Esophagus (tissue), 2 donors: ENCODE results near the gene COL18A1. TPM values are rescaled to one million over a fixed set of nuclear protein-coding genes. Genes with fewer than 3 reads are reported as not detected.

Source experiments
- H3K27ac ChIP-seq, 2 donors: one replicate each; pipeline ENCODE4 v1.5.1; 2013; ENCODE audit warnings: low read depth in 2 of 2, mild to moderate bottlenecking in 2 of 2, inconsistent platforms in 1 of 2, low read length in 1 of 2, moderate library complexity in 1 of 2
- H3K27me3 ChIP-seq, 2 donors: one replicate each; pipeline ENCODE4 v1.6.1; 2013; ENCODE audit warnings: low read length in 2 of 2, control low read depth in 1 of 2, mild to moderate bottlenecking in 1 of 2; ENCODE audit not compliant: insufficient read depth in 2 of 2, control insufficient read depth in 1 of 2
- H3K36me3 ChIP-seq, 2 donors: one replicate each; pipeline ENCODE4 v1.6.1; 2013; ENCODE audit warnings: low read length in 1 of 2; ENCODE audit not compliant: control insufficient read depth in 2 of 2, insufficient read depth in 2 of 2
- H3K4me1 ChIP-seq, 2 donors: one replicate each; pipeline ENCODE4 v1.6.1; 2013; ENCODE audit warnings: low read length in 1 of 2; ENCODE audit not compliant: control insufficient read depth in 2 of 2, insufficient read depth in 2 of 2
- H3K4me3 ChIP-seq, 2 donors: one replicate each; pipeline ENCODE4 v1.5.1; 2013; ENCODE audit warnings: low read length in 2 of 2, mild to moderate bottlenecking in 2 of 2, low read depth in 1 of 2, moderate library complexity in 1 of 2
- H3K9me3 ChIP-seq, 2 donors: one replicate each; pipeline ENCODE4 v1.6.1; 2013; ENCODE audit warnings: mild to moderate bottlenecking in 2 of 2, low read depth in 1 of 2, low read length in 1 of 2, moderate library complexity in 1 of 2; ENCODE audit not compliant: control insufficient read depth in 2 of 2, insufficient read depth in 1 of 2
- WGBS, 2 donors: extraction: QIAGEN DNeasy Blood & Tissue Kit; methylation state at CpG; one replicate each; pipeline ENCODE4 v1.1.7; 2013; 5-methylcytosine and 5-hydroxymethylcytosine counted together
- polyA plus RNA-seq, 2 donors: library from polyadenylated mRNA; stranded (reverse); fragments of 200-250 nt; gene quantifications; one replicate each; pipeline ENCODE4 v1.2.3, GENCODE V29; 2013
- donor health status: healthy with polysubstance abuse.
- donor health status: Bipolar disorder and iron deficiency.

Gene COL18A1
- polyA plus RNA-seq, 2 donors = 29.7 to 29.9 TPM

GRCh38 chr21:45491056-45491455 is 86.1 kb downstream of the COL18A1 start:
- Histone ChIP-seq H3K27me3 (no peaks in the 10 kb centered on the region), H3K4me1 (no peaks in the 10 kb centered on the region), H3K9me3 (no peaks in the 10 kb centered on the region), H3K27ac (no peak overlapping the region), H3K36me3 (peaks cover 0 to 3% of the 10 kb centered on the region in 2 donors), H3K4me3 (no peak overlapping the region)
- 86 to 87% methylated on average over 20 of the region's 20 CpGs for WGBS, 2 donors

- no peaks in the 10 kb centered on the region for H3K27me3 ChIP-seq
- H3K4me1 ChIP-seq = no peaks in the 10 kb centered on the region
- no peak overlapping the region for H3K4me3 ChIP-seq
- WGBS, 2 donors = 84 to 87% methylated on average over 9 of the region's 9 CpGs
- no peak overlapping the region for H3K27ac ChIP-seq
- no peaks in the 10 kb centered on the region for H3K9me3 ChIP-seq
- H3K36me3 ChIP-seq = peaks cover 0 to 6% of the 10 kb centered on the region in 2 donors
Observed at GRCh38 chr21:45491623-45492022, 86.7 kb downstream of the COL18A1 start.

GRCh38 chr21:45492765-45493164 is 87.8 kb downstream of the COL18A1 start:
- no peak overlapping the region for H3K27ac ChIP-seq
- 90 to 92% methylated on average over 20 of the region's 20 CpGs for WGBS, 2 donors
- no peak overlapping the region for H3K4me3 ChIP-seq
- H3K36me3 ChIP-seq = peaks cover 0 to 10% of the 10 kb centered on the region in 2 donors
- no peaks in the 10 kb centered on the region for H3K4me1 ChIP-seq
- H3K9me3 ChIP-seq = no peaks in the 10 kb centered on the region
- H3K27me3 ChIP-seq = no peaks in the 10 kb centered on the region

- H3K36me3 ChIP-seq = peaks cover 0 to 12% of the 10 kb centered on the region in 2 donors
- H3K4me1 ChIP-seq = no peaks in the 10 kb centered on the region
- WGBS, 2 donors = 92% methylated on average over 21 of the region's 21 CpGs
- no peak overlapping the region for H3K27ac ChIP-seq
- H3K9me3 ChIP-seq = no peaks in the 10 kb centered on the region
- H3K27me3 ChIP-seq = no peaks in the 10 kb centered on the region
- H3K4me3 ChIP-seq = no peak overlapping the region
Observed at GRCh38 chr21:45493401-45494001, 88.5 kb downstream of the COL18A1 start.

GRCh38 chr21:45494135-45494850 is 89.3 kb downstream of the COL18A1 start:
- H3K36me3 ChIP-seq = peaks cover 0 to 13% of the 10 kb centered on the region in 2 donors
- no peak overlapping the region for H3K4me3 ChIP-seq
- WGBS, 2 donors = 91 to 92% methylated on average over 27 of the region's 27 CpGs
- no peaks in the 10 kb centered on the region for H3K4me1 ChIP-seq
- H3K27ac ChIP-seq = no peak overlapping the region
- no peaks in the 10 kb centered on the region for H3K9me3 ChIP-seq
- H3K27me3 ChIP-seq = no peaks in the 10 kb centered on the region

GRCh38 chr21:45494851-45495680 is 90.1 kb downstream of the COL18A1 start:
- 86 to 88% methylated on average over 26 to 30 of the region's 30 CpGs for WGBS, 2 donors
- Histone ChIP-seq H3K27ac (no peak overlapping the region), H3K27me3 (no peaks in the 10 kb centered on the region), H3K4me3 (no peak overlapping the region), H3K4me1 (no peaks in the 10 kb centered on the region), H3K36me3 (peaks cover 0 to 13% of the 10 kb centered on the region in 2 donors), H3K9me3 (peaks cover 0 to 2% of the 10 kb centered on the region in 2 donors)

- Histone ChIP-seq H3K27ac (no peak overlapping the region), H3K27me3 (no peaks in the 10 kb centered on the region), H3K36me3 (peaks cover 0 to 13% of the 10 kb centered on the region in 2 donors), H3K4me3 (no peak overlapping the region), H3K4me1 (no peaks in the 10 kb centered on the region), H3K9me3 (peaks cover 0 to 2% of the 10 kb centered on the region in 2 donors)
- 83 to 87% methylated on average over 18 of the region's 18 CpGs for WGBS, 2 donors
Observed at GRCh38 chr21:45496151-45496967, 91.4 kb downstream of the COL18A1 start.

GRCh38 chr21:45496968-45497845 is 92.2 kb downstream of the COL18A1 start:
- Histone ChIP-seq H3K9me3 (peaks cover 0 to 2% of the 10 kb centered on the region in 2 donors), H3K4me3 (no peak overlapping the region), H3K27ac (no peak overlapping the region), H3K27me3 (no peaks in the 10 kb centered on the region), H3K4me1 (no peaks in the 10 kb centered on the region), H3K36me3 (peaks cover 0 to 10% of the 10 kb centered on the region in 2 donors)
- WGBS, 2 donors = 82 to 88% methylated on average over 22 of the region's 22 CpGs
